CD4-positive, alpha-beta T cell treated with Interleukin-10 for 1 hour (primary cell): ENCODE results near the gene ZFY.
"Not testable (repeated sequence)": the region's sequence is repeated elsewhere in the genome, so short reads cannot be mapped to it uniquely, and the experiment has no call there.

Experiments
- DNase-seq: peaks from one replicate; pipeline ENCODE4 v3.0.0-alpha.2; 2020

The ZFY gene

DNA sequence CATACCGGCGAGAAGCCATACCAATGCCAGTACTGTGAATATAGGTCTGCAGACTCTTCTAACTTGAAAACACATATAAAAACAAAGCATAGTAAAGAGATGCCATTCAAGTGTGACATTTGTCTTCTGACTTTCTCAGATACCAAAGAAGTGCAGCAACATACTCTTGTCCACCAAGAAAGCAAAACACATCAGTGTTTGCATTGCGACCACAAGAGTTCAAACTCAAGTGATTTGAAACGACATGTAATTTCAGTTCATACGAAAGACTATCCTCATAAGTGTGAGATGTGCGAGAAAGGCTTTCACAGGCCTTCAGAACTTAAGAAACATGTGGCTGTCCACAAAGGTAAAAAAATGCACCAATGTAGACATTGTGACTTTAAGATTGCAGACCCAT lies 44.1 kb downstream of the ZFY start:
- no peak for DNase-seq

- no peak for DNase-seq
Measured at GRCh38 chrY:2984491-2984890, 49.3 kb downstream of the ZFY start.

GRCh38 chrY:2987178-2987577 lies 52.0 kb downstream of the ZFY start:
- not testable (repeated sequence) for DNase-seq

- not testable (repeated sequence) for DNase-seq
Measured at GRCh38 chrY:2997369-2997768, 62.2 kb downstream of the ZFY start.

- peak; percentile 3 for DNase-seq
Measured at GRCh38 chrY:3002190-3002589, 67.0 kb downstream of the ZFY start.

DNA sequence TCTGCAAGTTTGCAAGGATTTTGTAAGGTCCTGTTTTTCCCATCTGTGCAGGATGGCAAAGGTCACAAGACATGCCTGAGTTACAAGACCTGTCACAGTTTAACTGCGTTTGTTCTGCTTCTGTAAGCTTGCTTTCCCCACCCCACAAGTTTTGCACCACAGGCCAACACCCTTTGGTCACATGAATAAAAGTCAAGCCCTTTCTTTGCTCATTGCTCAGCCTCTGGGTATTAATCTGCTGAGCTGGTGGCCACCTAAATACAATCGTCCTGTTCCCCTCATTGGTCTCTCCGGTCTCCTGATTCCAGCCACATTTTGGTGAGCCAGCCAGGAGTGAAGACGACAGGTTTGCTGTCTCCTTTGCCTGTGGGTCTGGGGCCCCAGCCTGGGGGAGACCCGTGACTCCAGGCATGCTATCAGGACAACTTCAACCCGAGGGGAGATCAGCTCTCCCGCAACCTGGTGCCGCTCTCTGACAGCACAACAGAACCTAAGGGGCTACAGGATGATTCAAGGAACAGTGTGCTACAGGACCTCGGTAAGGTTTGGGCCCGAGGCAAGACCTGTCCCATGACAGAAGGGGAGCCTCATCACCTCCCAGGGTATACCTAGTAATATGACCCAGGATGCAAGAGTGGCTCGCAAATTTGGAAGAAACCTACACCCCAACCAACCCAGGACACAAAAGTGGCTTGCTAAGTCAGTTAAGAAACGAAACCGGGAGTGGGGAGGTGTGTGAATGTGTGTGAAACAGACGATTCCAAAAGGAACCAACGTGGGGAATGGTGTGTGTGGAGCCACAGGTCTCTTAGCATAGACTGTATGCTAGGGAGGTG lies 67.7 kb downstream of the ZFY start:
- DNase-seq, result peak; percentile 22

DNA sequence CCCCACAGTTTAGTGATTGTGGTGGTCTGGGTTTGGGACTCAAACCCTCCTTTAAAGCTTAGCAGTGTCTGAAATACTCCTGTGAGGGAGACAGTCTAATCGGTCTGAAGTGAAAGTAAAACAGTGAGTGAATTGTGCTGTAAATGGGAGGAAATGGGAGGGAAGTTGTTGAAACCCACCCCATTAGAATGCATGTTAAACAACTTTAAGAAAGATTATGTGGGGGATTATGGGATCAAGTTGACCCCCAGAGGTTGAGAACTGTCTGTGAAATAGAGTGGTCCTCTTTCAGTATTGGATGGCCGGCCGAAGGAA lies 68.3 kb downstream of the ZFY start:
- peak; percentile 16 for DNase-seq

- DNase-seq, result peak; percentile 58
Measured at GRCh38 chrY:3003846-3004245, 68.7 kb downstream of the ZFY start.

GRCh38 chrY:3006031-3006430 lies 70.8 kb downstream of the ZFY start:
- DNase-seq, result not testable (repeated sequence)

GRCh38 chrY:3007967-3008366 lies 72.8 kb downstream of the ZFY start:
- no peak for DNase-seq

- no peak for DNase-seq
Measured at GRCh38 chrY:3012226-3012625, 77.0 kb downstream of the ZFY start.

DNA sequence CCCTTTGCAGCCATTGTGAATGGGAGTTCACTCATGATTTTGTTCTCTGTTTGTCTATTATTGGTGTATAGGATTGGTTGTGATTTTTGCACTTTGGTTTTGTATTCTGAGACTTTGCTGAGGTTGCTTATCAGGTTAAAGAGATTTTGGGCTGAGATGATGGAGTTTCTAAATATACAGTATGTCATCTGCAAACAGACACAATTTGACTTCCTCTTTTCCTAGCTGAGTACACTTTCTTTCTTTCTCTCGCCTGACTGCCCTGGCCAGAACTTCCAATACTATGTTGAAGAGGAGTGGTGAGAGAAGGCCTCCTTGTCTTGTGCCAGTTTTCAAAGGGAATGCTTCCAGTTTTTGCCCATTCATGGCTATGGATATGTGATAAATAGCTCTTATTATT lies 81.4 kb downstream of the ZFY start:
- no peak for DNase-seq

DNA sequence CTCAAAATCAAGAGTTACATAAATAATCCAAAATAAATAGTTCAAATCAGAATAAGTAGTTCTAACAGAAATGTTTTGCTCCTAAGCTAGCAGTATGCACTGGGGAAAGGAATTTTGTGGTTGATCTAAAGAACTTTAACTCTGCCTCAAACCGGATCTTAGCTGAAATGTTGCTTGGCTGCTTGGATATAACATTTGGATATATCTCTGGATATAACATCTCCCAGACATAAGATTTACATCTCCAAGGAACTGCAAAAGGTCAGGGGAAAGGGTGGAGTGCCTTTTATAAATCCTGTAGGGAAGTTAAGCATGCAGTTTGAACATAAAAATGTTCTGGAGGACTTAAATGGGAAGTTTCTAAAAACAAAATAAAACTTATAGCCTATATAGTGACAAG lies 83.4 kb downstream of the ZFY start:
- DNase-seq, result no peak

DNA sequence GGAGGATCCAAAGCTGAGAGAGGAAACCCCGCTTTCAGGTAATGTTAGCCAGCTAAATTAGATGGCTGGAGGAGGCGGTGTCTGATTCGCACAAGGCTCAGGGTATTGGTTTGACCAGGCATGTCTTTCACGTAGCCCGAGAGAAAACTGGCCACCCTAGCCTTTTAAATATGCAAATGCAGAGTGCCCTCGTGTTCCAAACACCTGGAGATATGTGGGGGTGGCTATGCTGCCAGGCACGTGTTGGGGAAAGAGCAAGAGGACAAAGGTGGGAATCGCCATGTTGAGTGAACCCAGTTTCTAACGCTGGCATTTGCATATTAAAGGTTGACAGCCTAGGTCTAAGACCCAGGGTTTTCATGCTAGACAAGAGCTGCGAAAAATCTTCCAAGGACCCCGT lies 84.4 kb downstream of the ZFY start:
- no peak for DNase-seq

DNA sequence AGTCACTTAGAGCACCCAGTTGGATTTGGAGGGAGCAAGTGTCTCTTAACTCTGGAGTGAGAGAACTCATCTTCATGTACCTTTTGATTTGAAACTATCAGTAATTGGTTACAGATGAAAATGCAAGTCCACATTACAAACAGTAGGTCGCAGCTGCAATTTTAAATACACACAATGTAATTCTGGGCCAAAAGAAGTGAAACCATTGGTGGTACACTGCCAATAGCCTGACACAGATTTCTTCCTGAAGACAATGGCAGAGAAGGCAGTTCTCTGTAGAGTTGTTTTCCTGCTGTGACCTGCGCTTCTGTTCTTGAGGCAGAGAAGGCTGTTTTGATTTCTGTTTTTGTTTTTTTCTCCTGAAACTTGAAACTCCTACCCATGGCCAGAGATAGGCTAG lies 86.0 kb downstream of the ZFY start:
- DNase-seq, result no peak

DNA sequence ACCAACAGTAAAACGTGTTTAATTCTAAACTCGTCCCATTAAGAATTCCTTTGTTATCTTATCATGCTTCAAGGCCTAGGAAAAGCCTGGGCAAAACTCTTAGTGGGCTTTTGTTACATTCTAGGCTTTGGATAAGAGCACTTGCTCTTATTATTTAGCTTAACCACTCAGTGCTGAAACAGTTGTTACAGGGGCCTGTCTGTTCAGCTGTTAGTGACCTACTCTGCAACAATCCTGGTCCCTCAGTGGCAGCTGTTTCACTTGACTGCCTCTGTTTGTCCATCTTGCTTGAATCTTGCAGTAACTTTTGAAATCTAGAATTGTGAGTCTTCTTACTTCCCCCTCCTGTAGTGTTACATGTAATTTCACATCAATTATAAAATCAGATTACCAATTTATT lies 88.4 kb downstream of the ZFY start:
- DNase-seq, result no peak

- no peak for DNase-seq
Measured at GRCh38 chrY:3025357-3025756, 90.2 kb downstream of the ZFY start.
